RKO (cell line): ENCODE measurements around the gene PPEF2.
A peak's percentile ranks its signal among the peaks of the same experiment; 100 is the strongest.
"Not testable (repeated sequence)": the region's sequence is repeated elsewhere in the genome, so short reads cannot be mapped to it uniquely, and the experiment has no call there.

Experiments used
- DNase-seq: peaks from one replicate; pipeline ENCODE4 v3.0.0-alpha.2; 2016; ENCODE audit warnings: low spot score

PPEF2 gene, protein sequence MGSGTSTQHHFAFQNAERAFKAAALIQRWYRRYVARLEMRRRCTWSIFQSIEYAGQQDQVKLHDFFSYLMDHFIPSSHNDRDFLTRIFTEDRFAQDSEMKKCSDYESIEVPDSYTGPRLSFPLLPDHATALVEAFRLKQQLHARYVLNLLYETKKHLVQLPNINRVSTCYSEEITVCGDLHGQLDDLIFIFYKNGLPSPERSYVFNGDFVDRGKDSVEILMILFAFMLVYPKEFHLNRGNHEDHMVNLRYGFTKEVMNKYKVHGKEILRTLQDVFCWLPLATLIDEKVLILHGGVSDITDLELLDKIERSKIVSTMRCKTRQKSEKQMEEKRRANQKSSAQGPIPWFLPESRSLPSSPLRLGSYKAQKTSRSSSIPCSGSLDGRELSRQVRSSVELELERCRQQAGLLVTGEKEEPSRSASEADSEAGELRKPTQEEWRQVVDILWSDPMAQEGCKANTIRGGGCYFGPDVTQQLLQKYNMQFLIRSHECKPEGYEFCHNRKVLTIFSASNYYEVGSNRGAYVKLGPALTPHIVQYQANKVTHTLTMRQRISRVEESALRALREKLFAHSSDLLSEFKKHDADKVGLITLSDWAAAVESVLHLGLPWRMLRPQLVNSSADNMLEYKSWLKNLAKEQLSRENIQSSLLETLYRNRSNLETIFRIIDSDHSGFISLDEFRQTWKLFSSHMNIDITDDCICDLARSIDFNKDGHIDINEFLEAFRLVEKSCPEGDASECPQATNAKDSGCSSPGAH

DNA sequence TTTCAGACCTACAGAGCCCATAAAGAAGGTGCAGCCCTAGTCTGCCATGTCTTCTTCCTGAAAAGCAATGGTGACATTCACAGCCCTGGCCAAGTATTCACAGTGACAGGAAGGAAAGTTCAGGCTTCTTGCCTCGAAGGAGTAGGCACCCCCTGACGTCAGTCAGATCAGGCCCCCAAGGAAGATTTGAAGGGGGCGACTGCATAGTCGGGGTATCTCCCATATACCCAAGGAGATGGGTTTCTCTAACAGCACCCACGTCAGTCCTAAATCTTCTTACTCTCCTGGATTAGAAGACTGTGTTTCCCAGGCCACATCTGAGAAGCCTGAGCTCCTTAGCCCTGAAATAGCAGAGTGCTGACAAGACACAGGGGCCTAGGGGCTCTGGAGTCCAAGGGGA, at the start of gene PPEF2:
Gene PPEF2, minus strand, starts transcription at position 101 of the 400 bp plus-strand sequence. CDS start 6,127 bp downstream, outside the sequence.
- no peak for DNase-seq

DNA sequence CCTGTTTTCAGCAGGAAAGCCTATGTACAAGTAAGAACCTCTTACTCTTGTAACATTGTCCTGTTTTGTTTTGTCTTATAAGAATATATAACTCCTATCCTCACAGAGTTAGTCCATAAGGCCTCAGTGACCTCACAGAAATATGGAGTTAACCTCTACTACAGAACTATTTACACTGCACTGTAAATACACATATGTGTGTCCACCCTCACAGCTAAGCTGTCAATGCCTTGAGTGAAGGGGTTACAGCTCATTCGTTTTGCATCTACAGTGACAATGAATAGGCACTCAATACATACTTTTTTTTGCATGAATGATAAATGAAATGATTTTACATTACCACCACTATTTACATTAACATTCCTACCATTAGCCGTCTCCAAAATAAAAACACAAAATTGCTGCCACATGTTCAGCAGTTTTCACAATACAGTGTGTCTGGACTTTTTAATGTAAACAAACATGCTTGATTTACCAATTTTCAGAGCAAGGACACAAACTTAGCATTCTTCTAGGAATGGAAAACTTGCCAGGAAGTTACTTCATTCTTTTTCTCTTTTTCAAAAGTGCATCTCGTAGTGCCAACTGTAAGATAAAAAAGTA, 48.1 kb upstream of the PPEF2 start:
- no peak for DNase-seq

DNA sequence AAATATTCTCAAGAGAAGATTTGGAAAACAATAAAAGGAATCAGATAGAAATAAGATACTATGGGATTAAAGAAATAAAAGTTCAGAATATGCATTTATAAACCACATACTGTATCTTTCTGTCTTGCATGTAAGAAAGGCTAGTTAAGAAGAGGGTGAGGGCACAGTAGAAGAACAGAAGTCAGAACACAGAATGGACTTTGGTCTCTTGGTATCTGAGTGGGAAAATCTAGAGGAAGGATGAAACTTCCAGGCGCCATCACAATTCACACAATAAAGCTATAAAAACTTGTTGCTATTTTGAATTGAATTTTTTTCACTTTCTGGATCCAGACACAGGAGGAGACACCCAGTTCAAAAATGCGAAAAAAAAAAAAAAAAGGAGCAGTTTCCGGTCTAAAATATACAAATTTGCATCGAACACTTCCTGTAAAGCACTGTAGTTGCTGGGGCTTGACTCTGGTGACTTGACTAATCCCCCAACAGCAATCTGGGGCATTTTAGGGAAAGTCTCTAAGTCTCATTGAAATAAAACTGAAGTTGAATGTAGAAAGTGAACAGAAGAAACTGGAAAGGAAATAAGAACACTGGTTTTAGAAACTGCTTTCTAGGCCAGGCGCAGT, 46.7 kb upstream of the PPEF2 start:
- DNase-seq, result no peak

DNA sequence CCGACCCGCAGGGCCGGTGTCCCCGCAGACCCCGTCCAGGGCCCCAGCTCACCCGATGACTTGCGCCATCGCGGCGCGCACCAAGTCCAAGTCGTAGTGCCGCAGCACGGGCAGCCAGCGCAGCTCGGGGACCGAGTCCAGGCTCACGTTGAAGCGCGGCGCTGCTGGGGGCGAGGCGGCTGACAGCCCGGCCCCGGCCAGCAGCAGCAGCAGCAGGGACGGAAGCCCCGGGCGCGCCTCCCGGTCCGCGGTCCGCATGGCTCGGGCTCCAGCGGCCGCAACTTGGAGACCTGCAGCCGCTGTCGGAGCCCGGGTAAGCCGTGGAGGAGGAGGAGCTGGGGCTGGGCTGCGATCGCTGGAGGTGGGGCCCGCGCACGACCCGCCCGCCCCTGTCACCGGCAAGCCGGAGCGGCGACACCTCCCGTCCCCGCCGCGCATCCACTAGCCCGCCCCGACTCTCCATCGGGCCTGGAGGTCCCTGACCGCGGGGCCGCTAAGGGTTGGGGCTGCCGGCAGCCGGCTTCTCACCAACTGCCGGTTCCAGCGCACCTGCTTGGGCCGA, 38.5 kb upstream of the PPEF2 start, which contains the start of gene NAAA:
Gene NAAA, minus strand, starts transcription at position 322 of the 562 bp plus-strand sequence. Its CDS starts 64 bp downstream, at position 258.
- DNase-seq, result peak; percentile 77

DNA sequence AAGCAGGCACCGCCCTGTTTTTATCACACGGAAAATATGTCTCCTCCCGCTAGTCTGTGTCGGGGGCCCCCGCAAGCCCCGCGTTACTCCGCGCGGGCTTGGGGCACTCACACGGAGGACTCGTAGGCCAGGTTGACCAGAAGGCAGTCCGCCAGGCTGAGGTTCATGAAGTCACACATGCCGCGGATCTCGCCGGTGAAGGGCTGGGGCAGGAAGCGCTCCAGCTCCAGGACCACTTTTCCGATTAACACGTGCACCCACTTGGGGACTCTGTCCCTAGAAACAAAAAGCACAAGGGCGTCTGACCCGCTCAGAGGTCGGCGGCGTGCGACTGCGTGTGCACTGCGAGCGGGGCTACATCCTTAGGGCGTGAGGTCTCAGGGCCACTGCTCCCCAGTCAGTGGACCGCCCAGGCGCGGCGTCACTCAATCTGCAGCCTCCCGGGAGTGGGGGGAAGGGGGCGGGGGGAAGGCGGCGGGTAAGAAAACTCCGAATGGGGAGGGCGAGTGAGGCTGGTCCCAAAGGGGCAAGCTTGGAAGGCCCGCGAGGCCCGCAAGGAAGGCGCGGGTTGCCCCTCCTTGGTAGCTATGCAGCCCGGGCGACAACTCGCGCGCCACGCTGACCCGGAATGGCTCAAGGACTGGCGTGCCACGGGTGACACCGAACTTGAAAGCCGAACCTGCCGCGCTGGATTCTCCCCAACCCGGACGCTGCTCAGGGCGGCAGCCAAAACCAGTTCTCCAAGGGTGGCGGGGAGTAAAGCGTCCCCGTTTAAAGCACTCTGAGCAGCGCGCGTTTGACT, 37.8 kb upstream of the PPEF2 start:
- DNase-seq, result peak; percentile 81

DNA sequence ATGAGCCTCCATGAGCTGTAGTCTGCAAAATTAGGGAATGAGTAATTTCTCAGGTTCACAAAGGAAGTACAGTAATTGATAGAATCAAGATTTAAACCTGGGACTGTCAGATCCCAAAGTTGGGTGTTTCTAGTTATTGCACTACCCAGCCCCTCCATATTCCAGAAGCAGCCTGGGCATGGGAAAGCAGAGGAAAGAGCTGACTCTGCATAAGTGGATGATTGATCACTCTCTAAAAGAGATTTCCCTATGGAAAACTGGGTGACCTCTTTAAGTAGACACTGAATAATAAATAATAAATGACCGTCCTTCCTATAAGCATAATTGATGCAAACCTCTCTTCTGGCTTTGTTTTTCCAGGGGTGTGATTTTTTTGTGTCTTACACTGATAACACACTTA, 33.4 kb upstream of the PPEF2 start:
- no peak for DNase-seq

DNA sequence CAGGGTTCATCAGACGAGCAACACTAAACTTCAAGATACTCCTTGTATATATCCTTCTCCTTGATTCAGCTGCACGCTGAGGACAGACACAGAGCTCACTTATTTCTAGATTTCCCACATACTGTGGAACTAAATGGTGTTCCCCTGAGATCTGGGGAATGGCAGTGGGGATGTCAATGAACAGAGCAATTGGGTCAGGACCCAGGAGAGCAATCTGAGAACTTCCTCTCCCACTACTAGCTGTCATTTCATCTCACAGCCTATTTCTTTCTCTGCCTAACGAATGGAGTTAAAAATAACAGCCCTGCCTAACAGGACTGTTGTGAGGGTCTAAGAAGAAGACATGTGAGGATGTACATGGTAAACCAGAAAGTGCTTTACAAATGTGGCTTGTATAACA, 27.9 kb upstream of the PPEF2 start:
- no peak for DNase-seq

DNA sequence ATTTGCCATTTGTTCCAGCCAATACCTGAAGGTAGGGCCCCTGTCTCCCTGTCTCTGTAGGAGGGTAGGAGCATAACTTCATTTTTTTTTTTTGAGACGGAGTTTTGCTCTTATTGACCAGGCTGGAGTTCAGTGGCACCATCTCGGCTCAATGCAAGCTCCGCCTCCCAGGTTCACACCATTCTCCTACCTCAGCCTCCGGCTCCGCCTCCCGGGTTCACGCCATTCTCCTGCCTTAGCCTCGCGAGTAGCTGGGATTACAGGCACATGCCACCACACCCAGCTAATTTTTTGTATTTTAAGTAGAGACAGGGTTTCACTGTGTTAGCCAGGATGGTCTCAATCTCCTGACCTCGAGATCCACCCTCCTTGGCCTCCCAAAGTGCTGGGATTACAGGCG, 22.7 kb upstream of the PPEF2 start:
- not testable (repeated sequence) for DNase-seq

DNA sequence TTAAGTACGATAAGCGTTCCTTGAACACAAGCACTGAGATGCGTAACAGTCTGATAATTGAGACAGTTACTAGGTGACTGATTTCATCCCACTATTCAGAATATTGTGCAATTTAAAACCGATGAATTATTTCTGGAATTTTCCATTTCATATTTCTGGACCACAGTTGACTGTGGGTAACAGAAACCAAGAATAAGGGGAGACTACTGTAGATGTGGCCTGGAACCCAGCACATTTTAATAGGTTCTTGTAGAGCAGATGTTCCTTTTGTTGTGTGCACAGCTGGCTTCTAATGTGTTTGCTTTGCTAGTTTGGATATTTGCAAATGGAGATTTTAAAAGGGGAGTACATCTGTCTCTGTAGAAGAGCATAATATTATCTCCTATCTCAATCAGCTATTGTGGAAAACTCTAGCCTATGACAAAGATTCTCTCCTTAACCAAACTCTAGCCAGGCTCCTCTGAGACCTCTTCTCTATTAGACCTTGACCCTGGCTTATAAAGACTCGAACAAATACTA, 22.1 kb upstream of the PPEF2 start:
- DNase-seq, result no peak

DNA sequence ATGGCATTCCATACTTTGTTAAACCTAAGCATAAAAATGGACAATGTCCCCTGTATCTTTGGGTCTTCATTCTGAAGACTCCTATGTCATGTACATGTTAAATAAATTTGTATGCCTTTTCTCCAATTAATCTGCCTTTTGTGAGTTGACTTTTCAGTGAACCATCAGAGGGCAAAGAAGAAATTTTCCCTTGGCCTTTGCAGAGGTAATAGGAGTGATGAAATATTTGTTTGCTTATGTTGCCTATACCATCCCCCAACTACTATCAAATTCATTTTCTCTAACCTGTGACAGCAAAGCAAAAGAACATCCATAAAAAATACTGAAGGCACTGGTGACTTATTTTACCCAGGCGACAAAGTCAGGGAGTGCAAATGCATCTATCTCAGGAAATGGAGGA, 20.3 kb upstream of the PPEF2 start:
- DNase-seq, result no peak

DNA sequence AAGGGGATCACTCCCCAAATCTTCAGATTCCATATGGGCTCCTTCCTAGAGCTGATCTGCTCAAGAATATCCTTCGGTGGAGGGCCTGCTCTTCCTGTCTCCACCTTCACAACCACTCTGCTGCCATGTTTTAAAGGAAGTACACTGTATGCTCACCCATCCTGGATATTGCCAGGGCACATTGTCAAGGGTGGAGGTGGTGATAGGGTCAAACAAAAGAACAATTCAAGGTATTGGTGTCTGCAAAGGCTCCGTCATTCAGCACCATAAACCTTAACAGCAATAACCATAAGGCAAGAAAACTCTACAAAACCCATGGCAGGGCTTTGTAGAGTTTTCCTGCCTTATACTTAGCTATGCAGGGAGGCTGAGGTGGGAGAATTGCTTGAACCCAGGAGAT, 19.7 kb upstream of the PPEF2 start:
- DNase-seq, result no peak

DNA sequence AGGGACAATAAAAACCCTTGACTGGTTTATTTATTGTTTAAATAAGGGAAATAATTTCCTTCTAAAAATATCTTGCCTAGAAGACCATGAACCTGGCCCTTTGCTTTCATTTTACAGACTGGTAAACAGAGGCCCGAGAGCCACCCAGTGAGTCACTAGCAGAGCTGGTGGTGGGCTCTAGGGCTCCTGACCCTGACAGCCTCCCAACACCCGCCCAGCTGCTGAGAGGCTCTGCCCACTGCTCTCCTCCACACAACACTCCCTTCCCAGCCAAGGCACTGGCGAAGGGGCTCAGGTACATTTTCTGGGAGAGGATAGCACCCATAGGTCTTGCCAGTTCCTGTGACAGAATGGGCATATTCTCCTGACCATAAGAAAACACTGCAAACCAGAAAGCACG, 18.1 kb upstream of the PPEF2 start:
- DNase-seq, result no peak

DNA sequence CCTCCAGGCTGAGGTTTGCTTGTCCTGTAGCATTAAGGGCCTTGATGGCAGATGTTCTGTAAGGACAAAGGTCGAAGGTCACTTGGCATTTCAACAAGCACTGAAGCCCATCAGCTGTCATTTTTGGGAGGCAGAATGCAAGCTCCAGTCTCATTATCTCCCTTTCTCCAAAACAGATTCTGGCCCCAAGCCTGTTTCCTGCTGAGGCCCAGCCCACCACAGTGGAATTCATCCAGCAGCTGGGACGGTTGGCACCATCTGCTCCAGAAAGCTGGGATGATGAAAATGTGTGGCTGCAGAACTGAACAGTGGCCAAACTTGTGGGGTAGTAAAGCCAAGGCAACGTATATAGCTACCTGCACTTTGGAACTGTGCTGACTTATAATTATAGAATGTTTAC, 17.7 kb upstream of the PPEF2 start:
- DNase-seq, result no peak

DNA sequence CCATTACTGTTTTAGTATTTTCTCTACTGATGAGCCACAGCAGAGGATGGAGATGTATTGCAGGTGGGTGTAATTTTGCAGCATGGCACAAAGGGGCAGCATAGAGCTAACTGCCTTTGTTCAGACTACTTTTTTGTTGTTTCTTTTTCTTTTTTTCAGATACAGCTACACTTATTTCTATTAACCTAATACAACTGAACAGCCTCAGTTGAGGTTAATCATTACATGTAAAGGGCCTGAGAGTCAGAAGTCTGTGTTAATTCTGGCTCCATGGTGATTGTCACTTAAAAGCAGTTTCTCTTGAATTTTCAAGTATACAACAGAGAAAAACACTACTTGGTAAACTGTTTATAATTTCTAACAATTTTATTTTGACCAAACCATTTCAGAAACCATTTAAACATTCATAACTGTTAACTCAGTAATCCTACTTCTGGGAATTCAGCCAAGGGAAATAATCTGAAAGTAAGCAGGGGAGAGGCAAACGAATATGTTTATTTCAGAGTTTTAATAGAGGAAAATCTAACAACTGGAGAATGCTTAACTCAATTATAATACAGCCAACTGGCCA, 13.9 kb upstream of the PPEF2 start:
- peak; percentile 72 for DNase-seq

DNA sequence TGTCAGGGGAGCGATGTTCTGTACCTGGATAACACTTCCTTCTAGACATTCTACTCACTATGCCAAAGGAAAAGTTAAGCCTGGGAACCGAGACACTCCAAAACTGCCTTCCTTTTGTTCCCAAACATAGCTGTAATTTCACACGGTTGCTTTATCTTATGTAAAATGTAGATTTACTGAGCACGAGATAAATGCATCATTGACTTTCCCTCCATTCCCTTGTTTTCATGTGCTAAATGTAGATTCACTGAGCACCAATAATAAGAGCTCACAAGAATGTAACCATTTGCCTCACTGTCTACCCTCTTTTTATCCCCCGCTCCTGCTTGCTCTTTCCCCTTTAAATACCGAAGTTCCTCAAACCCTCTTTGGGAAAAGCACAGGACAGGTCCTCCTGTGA, 10.7 kb upstream of the PPEF2 start:
- DNase-seq, result no peak

DNA sequence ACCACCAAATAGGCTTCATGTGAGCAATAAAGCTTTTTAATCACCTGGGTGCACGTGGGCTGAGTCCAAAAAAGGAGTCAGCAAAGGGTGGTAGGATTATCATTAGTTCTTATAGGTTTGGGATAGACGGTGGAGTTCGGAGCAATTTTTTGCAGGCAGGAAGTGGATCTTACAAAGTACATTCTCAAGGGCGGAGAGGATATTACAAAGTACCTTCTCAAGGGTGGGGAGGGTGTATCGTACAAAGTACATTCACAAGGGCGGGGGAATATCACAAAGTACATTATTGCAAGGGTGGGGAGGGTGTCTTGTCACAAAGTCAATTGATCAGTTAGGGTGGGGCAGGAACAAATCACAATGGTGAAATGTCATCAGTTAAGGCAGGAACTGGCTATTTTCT, 8.6 kb upstream of the PPEF2 start:
- DNase-seq, result not testable (repeated sequence)

DNA sequence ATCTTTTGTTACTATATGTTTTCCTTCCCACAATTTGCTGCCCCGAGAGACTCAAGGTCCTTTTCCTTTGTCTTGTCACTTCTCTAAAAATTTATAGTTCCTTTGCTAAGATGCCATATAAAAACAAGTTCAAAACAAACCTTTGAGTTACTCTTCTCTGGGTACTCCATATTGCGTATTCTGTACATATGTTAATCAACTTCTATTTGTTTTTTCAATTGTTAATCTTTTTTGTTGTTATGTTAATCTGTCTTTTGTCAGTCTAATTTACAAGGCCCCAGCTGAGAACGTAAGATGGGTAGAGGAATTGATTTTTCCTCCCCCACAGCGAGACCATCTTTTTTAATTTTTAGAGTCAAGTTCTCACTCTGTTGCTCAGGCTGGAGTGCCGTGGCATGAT, 7.2 kb upstream of the PPEF2 start:
- no peak for DNase-seq

DNA sequence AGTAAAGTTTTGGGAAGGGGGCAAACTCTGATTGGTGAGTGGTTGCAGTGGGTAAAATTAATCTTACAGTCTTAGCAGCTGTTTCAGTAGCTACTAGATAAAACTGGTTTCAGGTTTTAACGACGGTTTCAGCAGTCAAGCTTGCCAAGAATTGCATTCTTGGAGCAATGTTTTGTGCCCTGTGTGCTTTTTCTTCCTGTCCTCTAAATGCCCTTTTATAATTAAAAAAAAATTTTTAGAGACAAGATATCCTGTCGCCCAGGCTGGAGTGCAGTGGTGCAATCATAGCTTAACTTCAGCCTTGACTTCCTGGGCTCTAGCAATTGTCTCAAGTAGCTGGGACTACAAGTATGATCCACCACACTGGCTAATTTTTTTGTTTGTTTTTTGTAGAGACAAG, 6.3 kb upstream of the PPEF2 start:
- no peak for DNase-seq

DNA sequence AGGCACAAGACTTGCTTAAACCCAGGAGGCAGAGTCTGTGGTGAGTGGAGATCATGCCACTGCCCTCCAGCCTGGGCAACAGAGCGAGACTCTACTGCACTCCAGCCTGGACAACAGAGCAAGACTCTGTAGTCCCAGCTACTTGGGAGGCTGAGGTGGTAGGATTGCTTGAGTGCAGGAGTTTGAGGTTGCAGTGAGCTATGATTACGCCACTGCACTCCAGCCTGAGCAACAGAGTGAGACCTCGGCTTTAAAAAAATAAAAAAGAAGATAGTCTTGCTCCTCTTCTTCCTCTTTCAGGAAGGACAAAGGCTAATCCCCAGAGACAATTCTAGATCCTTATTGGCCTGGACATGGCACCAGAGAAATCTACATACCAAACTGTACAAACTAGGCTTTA, 5.7 kb upstream of the PPEF2 start:
- no peak for DNase-seq

DNA sequence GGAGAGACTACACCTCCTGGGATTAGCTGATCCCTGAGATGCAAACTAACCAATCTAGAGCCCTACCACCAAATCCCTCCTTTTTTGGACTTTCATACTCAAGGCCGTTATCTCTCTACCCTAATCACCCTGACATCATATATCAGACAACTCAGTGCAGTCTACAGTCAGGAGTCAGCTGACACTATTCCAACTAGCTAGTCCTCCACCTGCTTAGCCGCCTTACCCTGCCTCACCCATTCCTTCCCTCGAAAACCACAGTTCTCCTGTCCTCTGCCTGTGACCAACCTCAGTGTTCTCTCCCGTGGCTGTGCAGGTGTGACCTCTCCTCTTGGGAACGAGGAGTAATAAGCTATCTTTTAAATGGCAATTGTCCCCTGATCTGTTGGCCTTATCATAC, 1.8 kb upstream of the PPEF2 start:
- DNase-seq, result no peak

DNA sequence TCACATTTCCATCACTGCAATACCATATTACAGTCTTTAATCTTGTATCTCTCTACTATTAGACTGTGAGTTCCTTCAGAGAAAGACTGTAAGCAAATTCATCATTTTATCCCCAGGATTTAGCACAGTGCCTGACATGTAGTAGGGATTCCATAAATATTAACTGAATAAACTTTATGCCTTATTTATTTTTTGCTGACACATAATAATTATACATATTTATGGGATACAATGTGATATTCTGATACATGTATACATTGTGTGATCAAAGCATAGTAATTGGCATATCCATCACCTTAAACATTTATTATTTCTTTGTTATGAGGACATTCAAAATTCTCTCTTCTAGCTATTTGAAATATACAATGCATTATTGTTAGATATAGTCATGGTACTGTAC, 3.7 kb downstream of the PPEF2 start:
- DNase-seq, result no peak
